Smooth muscle cell (in vitro differentiated cells): ENCODE data around the gene ARFRP1. TPM values are rescaled to one million over a fixed set of nuclear protein-coding genes. Genes with fewer than 3 reads are reported as not detected.

Source experiments
- DNase-seq: peaks from one replicate; lab custom pipeline; 2025; ENCODE audit not compliant: unreplicated experiment; lab: John Stamatoyannopoulos, UW
- H2AFZ ChIP-seq: fragments of 200-600 bp; sonication (generic); 2 replicates; pipeline ENCODE4 v1.6.0; 2016; ENCODE audit warnings: antibody characterized with exemption, low read depth, mild to moderate bottlenecking
- H3F3A ChIP-seq: fragments of 200-600 bp; sonication (generic); 2 replicates; pipeline ENCODE4 v1.6.0; 2017; ENCODE audit warnings: antibody characterized with exemption, low read depth
- H3K27ac ChIP-seq: fragments of 200-600 bp; sonication (generic); 2 replicates; pipeline ENCODE4 v1.5.1; 2016; ENCODE audit warnings: low read depth, mild to moderate bottlenecking
- H3K27me3 ChIP-seq: fragments of 200-600 bp; sonication (generic); 2 replicates; pipeline ENCODE4 v1.6.1; 2016; ENCODE audit warnings: low read depth, mild to moderate bottlenecking
- H3K36me3 ChIP-seq: fragments of 200-600 bp; sonication (generic); 2 replicates; pipeline ENCODE4 v1.5.1; 2016; ENCODE audit warnings: low read depth
- H3K4me1 ChIP-seq: fragments of 200-600 bp; sonication (generic); 2 replicates; pipeline ENCODE4 v1.5.1; 2016; ENCODE audit warnings: low read depth
- H3K4me2 ChIP-seq: fragments of 200-600 bp; sonication (generic); 2 replicates; pipeline ENCODE4 v1.6.0; 2016; ENCODE audit warnings: mild to moderate bottlenecking
- H3K4me3 ChIP-seq: fragments of 200-600 bp; sonication (generic); 2 replicates; pipeline ENCODE4 v1.5.1; 2016; ENCODE audit warnings: mild to moderate bottlenecking
- H3K79me2 ChIP-seq: fragments of 200-600 bp; sonication (generic); 2 replicates; pipeline ENCODE4 v1.6.0; 2016; ENCODE audit warnings: low read depth, mild to moderate bottlenecking
- H3K9ac ChIP-seq: fragments of 200-600 bp; sonication (generic); 2 replicates; pipeline ENCODE4 v1.6.0; 2016; ENCODE audit warnings: low read depth
- H3K9me3 ChIP-seq: fragments of 200-600 bp; sonication (generic); replicated peaks from 2 replicates; pipeline ENCODE4 v1.5.1; 2016; ENCODE audit warnings: low read depth
- H4K20me1 ChIP-seq: fragments of 200-600 bp; sonication (generic); 2 replicates; pipeline ENCODE4 v1.6.0; 2016; ENCODE audit warnings: low read depth
- CTCF ChIP-seq: fragments of 200-600 bp; sonication (generic); IDR thresholded peaks from 2 replicates; pipeline ENCODE4 v1.5.1; 2017; ENCODE audit warnings: borderline replicate concordance, mild to moderate bottlenecking, antibody characterized with exemption; ENCODE audit not compliant: insufficient read depth, poor library complexity, severe bottlenecking
- WGBS: methylation state at CpG from one replicate; pipeline ENCODE4 v1.1.7; 2016; ENCODE audit warnings: low lambda C conversion rate; 5-methylcytosine and 5-hydroxymethylcytosine counted together
- polyA plus RNA-seq: library from polyadenylated mRNA; unstranded; fragments of >200 nt; fragmentation: Nextera tagmentation; extraction: Ambion mirVana; gene quantifications from 2 replicates; pipeline ENCODE4 v1.2.1, GENCODE V29; 2016
- total RNA-seq: library from RNA; depleted of rRNA; stranded (reverse); fragments of >200 nt; gene quantifications from 2 replicates; pipeline ENCODE4 v1.2.3, GENCODE V29; 2014

Gene ARFRP1
- total and polyA plus RNA-seq, 2 experiments from 2014 or later: 11.8 to 42.3 TPM

GRCh38 chr20:63701329-63702035 is 6.3 kb downstream of the ARFRP1 start:
- H3K4me2 ChIP-seq: no peak overlapping the region
- peaks cover 23% of the 10 kb centered on the region for H3K4me1 ChIP-seq
- peaks cover 10% of the 10 kb centered on the region for H3K79me2 ChIP-seq
- no peaks in the 10 kb centered on the region for H3K9me3 ChIP-seq
- H2AFZ ChIP-seq: no peak overlapping the region
- H4K20me1 ChIP-seq: no peaks in the 10 kb centered on the region
- no peaks in the 10 kb centered on the region for H3K36me3 ChIP-seq
- no peak overlapping the region for H3K27ac ChIP-seq
- no peak overlapping the region for H3K9ac ChIP-seq
- TF ChIP-seq CTCF: no peak
- 95% methylated on average over 13 of the region's 14 CpGs for WGBS
- no peaks in the 10 kb centered on the region for H3F3A ChIP-seq
- H3K27me3 ChIP-seq: no peaks in the 10 kb centered on the region
- no peak for DNase-seq
- H3K4me3 ChIP-seq: no peak overlapping the region

GRCh38 chr20:63701051-63701328 is 6.8 kb downstream of the ARFRP1 start:
- Histone ChIP-seq H3K4me1 (peaks cover 20% of the 10 kb centered on the region), H2AFZ (no peak overlapping the region), H3K4me2 (no peak overlapping the region), H3K36me3 (no peaks in the 10 kb centered on the region), H3K4me3 (no peak overlapping the region), H3K9ac (no peak overlapping the region), H4K20me1 (no peaks in the 10 kb centered on the region), H3K9me3 (no peaks in the 10 kb centered on the region), H3F3A (no peaks in the 10 kb centered on the region), H3K79me2 (peaks cover 5% of the 10 kb centered on the region), H3K27me3 (no peaks in the 10 kb centered on the region), H3K27ac (no peak overlapping the region)
- 89% methylated on average over 5 of the region's 5 CpGs for WGBS
- no peak for TF ChIP-seq CTCF
- DNase-seq: no peak

- H3K4me1 ChIP-seq: peaks cover 20% of the 10 kb centered on the region
- peak overlapping the region; percentile 91 for H3K9ac ChIP-seq
- H3K4me3 ChIP-seq: no peak overlapping the region
- H3K27ac ChIP-seq: no peak overlapping the region
- DNase-seq: no peak
- H3F3A ChIP-seq: no peaks in the 10 kb centered on the region
- H3K36me3 ChIP-seq: no peaks in the 10 kb centered on the region
- no peak overlapping the region for H3K4me2 ChIP-seq
- no peaks in the 10 kb centered on the region for H3K9me3 ChIP-seq
- no peak overlapping the region for H2AFZ ChIP-seq
- 95% methylated on average over 39 of the region's 43 CpGs for WGBS
- H4K20me1 ChIP-seq: no peaks in the 10 kb centered on the region
- no peak for TF ChIP-seq CTCF
- H3K27me3 ChIP-seq: no peaks in the 10 kb centered on the region
- no peaks in the 10 kb centered on the region for H3K79me2 ChIP-seq
Measured at GRCh38 chr20:63700199-63701050, 7.4 kb downstream of the ARFRP1 start.
